GM18498 (cell line): ENCODE data around the gene TMEM135.
"Not testable (repeated sequence)": the region's sequence is repeated elsewhere in the genome, so short reads cannot be mapped to it uniquely, and the experiment has no call there.

Experiments
- ATAC-seq: cut with Tn5 transposase; IDR thresholded peaks from one replicate; pipeline ENCODE4 v1.9.1; 2021; ENCODE audit warnings: mild to moderate bottlenecking, moderate library complexity; ENCODE audit not compliant: unreplicated experiment

TMEM135 gene

GRCh38 chr11:87020336-87020735 lies 17.4 kb upstream of the TMEM135 start:
- no peak for ATAC-seq

DNA sequence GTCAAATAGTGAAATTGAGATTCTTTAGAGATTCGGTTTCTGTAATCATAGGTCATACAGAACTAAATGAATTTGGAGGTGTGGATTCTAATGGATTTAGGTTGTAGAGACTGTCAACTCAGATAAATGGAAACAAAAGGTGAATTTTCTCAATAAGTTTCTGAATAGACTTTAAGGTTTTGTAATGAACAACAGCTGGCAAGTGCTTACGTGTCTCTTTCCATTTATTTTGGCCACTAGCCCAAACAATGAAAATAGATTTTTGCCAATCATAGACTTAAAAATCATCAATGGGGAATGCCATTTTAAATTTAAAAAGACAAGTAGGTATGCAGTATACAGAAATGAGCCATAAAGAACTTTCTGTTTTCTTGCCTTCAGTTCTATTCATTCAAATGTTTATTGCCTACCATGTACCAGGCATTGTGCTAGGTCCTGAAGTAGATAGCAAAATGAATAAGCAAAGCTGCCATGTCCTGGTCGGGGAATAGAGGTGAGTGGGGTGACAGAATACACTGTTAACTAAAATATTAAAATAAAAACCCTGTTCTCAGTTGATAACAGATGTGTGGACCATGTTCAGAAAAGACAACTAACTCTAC lies 16.9 kb upstream of the TMEM135 start:
- ATAC-seq = no peak

- no peak for ATAC-seq
These were observed 15.5 kb upstream of the TMEM135 start for GRCh38 chr11:87022254-87022653.

DNA sequence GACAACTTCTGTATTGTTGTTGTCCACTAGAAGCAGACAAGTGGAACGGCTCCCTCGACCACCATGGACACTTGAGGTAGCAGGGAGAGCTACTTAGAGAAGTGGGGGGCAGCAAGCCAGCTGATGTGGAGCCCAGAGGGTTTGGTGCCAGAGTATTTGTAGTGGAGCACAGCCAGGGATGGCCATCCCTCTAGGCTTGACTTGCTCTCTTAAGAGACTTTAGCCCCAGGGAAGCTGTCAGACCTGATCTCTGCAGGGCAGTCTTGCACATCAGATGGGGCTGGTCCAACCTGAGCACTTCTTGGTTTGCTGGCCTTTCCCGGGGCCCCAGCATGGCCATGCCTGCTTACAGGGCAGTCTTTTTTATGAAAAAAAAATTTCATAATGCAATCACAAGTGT lies 15.0 kb upstream of the TMEM135 start:
- ATAC-seq = no peak

DNA sequence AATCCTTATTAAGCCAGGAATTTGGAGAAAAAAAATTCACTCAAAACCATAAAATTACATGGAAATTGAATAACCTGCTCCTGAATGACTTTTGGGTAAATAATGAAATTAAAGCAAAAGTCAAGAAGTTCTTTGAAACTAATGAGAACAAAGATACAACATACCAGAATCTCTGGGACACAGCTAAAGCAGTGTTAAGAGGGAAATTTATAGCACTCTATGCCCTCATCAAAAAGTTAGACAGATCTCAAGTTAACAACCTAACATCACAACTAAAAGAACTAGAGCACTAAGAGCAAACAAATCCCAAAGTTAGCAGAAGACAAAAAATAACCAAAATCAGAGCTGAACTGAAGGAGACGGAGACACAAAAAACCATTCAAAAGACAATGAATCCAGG lies 11.3 kb upstream of the TMEM135 start:
- not testable (repeated sequence) for ATAC-seq

- no peak for ATAC-seq
These were observed 7.2 kb upstream of the TMEM135 start for GRCh38 chr11:87030458-87031054.

DNA sequence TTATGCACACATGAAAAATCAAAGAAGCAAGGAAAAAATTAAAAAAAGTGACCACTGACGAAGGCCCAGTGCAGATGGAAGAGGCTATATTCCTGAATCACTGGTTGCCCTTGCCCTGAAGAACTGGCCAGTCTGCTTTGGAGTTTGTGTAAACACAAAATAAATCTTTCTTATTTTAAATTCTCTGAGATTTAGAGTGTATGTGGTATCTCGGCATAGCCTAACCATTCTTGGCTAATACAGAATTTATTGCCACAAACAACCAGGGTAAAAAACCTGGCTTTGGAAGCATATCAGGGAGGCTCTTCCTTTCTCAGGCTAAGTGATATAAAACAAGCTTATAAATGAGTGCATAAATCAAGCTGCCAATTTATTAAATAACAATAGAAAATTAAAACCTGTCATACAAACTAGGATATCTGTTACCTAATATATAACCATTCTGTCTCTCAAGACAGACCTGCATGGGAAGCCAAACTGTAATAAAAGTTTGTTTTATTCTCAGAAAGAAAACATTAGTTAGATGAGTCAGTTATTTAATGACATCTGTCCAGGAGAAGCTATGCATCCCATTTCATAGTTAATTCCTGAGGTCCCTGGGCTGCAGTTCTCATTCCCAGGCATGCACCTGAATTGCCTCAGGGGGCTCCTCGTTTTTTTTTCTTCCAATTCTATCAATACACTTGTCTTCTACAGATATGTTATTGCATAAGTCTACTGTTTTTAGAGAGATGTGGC lies 6.1 kb upstream of the TMEM135 start:
- no peak for ATAC-seq

GRCh38 chr11:87033561-87033960 lies 4.2 kb upstream of the TMEM135 start:
- no peak for ATAC-seq

DNA sequence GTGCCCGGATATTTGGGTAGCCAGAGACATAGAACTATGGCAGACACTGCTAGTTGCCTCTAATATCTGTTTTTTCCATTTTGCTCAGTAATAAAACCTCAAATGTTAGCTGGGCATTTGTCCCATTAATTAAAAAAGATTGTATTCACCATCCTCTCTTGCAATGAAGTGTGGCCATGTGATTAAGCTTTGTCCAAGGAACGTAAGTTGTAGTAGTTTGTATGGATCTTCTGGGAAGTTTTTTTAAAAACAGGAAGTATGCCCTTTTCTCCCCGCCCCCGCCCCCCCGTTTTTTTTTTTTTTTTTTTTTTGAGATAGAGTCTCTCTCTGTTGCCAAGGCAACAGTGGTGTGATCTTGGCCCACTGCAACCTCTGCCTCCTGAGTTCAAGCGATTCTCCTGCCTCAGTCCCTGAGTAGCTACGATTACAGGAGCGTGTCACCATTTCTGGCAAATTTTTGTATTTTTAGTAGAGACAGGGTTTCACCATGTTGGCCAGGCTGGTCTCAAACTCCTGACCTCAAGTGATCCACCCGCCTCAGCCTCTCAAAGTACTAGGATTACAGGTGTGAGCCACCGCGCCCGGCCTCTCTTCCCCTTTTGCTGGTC lies 1.7 kb upstream of the TMEM135 start:
- no peak for ATAC-seq

DNA sequence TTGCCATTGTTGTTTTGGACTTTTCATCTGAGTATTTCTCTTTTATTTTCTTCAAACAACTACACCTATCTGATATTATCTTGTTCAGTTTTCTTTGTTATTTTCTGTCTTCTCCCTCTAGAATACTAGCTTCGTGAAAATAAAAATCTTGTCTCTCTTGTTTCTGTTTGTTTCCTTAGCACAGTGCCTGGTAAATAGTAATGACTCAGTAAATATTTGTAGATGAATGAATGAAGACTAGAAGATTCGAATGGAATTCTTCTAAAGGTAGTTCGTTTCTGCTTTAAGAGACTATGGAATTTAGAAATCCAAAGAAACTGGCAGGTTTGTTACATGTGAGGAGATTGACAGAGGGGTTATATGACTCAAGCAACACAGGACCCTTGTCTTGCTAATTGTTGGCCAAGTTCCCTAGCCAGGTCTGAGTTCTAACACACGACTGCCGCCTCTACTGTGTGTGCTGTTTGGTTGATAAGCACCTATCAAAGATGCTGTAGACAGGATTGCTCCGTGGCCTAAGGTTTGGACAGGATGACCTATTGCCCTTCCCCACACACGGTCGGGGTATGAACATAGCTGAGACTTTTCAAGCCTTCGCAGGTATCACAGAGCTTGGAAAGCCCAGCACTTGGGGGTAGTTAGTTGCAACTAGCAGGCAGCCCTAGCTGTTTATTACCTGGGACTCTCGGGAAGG lies 831 bp upstream of the TMEM135 start:
- ATAC-seq = peak; percentile 6

DNA sequence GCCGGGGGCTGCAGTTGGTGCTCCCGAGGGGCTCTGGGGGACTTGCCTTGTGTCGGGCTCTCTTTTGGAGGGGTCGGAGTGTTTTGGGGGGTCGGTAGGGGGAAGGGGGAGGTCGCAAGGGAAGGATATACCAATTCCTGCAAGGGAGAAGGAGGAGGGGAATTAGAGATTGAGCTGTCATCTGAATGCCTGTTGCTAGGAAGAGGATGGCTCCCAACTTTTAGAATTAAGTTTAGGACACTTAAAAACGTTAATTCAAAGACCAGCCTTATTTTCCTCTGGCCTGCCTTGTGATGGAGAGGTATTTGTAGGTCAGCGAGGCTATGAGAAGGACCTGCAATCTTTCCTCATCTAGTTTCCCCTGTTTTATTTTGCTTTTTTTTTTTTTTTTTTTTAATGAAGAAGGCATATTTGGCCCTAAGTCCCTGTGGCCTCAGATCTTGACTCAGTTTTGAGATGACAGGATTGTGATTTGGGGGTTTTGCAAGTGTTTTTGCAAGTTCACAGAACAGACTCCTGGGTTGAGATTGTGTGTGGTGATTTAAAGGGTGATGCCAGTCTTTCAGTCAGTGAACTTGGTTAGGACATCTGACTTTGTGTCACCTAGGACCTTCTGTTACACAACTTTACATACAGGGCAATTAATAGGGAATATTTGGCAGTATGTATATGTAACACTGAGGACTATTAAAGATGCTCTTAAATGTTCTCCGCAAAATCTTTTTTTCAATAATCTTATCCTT lies 672 bp downstream of the TMEM135 start:
- no peak for ATAC-seq

DNA sequence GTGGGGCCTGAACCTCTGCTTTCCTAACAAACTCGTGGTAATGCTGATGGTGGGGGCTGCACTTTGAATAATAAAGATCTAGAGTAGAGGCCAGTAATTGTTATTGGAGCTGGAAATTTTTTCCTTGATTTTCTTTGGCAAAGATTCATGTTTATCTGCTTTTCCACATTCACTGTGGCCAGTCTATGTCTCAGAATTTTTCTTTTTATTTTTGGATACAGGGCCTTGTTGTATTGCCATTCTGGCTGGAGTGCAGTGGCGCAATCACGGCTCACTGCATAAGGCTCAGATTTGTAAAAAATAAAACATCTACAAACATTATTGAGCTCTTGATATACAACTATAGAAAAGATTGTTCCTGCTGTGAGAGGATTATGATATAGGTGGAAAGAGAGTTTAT lies 1.6 kb downstream of the TMEM135 start:
- ATAC-seq = no peak

GRCh38 chr11:87043894-87044293 lies 6.2 kb downstream of the TMEM135 start:
- no peak for ATAC-seq

DNA sequence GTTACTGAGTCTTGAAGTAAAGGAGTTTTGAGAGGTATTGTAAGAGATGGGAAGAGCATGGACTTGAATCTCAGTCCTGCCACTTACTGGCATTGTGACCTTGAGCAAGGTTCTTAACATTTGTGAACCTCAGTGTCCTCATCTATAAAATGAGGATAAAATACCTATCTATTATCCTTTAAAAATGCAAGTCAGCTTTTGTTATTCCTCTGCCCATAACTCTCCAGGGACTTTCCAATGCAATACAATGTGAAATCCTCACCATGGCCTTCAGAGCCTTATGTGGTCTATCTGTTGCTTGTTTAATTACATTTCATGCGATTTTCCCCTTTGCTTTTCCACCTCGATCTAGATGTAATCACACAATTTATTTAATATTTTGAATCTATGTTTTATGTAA lies 9.1 kb downstream of the TMEM135 start:
- ATAC-seq = no peak

DNA sequence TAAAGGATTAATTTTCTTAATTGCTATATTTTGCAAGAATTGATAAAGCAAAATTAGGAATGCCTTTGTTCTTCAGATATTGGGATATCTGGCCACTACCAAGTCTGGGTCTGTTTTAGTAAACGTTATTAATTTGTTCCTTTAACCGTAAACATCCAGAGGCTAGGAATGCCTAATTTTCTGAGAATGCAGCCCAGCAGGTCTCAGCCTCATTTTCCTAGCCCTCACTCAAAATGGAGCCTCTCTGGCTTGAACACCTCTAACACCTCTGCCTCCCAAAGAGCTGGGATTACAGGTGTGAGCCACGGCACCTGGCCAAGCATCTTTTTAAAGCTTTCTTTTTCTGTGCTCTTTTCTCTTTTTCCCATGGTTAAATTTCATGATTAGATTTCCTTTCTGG lies 18.4 kb downstream of the TMEM135 start:
- ATAC-seq = no peak

DNA sequence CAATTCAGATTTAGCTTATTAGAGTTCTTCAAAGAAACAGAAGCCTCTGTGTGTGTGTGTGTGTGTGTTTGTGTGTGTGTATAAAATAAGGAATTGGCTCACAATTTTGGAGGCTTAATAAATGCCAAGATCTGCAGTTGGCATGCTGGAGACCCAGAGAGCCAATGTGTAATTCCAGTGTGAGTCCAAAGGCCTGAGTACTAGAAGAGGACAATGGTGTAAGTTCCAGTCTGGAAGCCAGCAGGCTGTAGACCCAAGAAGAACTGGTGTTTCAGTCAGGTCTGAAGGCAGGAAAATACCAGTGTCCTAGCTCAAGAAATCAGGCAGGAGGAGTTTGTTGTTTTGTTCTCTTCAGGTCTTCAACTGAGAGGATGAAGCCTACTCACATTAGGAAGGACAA lies 20.0 kb downstream of the TMEM135 start:
- no peak for ATAC-seq

- no peak for ATAC-seq
These were observed 22.1 kb downstream of the TMEM135 start for GRCh38 chr11:87059596-87060390.

DNA sequence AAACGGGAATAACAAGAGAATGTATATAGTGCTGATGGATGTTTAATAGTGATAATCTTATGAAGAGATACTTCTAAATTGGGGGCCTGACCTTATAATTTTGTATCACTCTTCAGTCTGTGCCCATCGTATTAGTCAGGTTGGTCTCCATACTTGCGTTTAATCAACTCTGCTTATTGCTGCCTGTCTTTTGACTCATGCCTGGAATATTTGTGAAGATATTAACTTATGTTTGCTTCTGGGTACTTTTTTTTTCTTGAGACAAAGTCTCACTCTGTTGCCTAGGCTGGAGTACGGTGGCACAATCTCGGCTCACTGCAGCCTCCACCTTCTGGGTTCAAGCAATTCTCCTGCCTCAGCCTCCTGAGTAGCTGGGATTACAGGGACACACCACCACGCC lies 24.0 kb downstream of the TMEM135 start:
- no peak for ATAC-seq

GRCh38 chr11:87063982-87064381 lies 26.2 kb downstream of the TMEM135 start:
- no peak for ATAC-seq

GRCh38 chr11:87072787-87073186 lies 35.1 kb downstream of the TMEM135 start:
- no peak for ATAC-seq
